GM20000 (cell line): ENCODE measurements around the gene SLC7A9.
"Not testable (repeated sequence)": the region's sequence is repeated elsewhere in the genome, so short reads cannot be mapped to it uniquely, and the experiment has no call there.

Experiments
- DNase-seq: peaks from one replicate; pipeline ENCODE4 v3.0.0; 2012; ENCODE audit warnings: low spot score
- CTCF ChIP-seq: IDR thresholded peaks from 2 replicates; pipeline ENCODE4 v1.5.1; 2012; ENCODE audit warnings: mild to moderate bottlenecking, control low read depth; ENCODE audit errors: extremely low read depth, missing control alignments

The SLC7A9 gene

GRCh38 chr19:32891609-32892008 lies 22.0 kb upstream of the SLC7A9 start:
- TF ChIP-seq CTCF, result no peak
- no peak for DNase-seq

GRCh38 chr19:32890841-32891240 lies 21.3 kb upstream of the SLC7A9 start:
- no peak for TF ChIP-seq CTCF

GRCh38 chr19:32890326-32890725 lies 20.8 kb upstream of the SLC7A9 start:
- DNase-seq, result no peak
- no peak for TF ChIP-seq CTCF

More at GRCh38 chr19:32890841-32891240, 21.3 kb upstream of the SLC7A9 start:
- no peak for DNase-seq

GRCh38 chr19:32889137-32889934 lies 19.8 kb upstream of the SLC7A9 start:
- no peak for TF ChIP-seq CTCF
- no peak for DNase-seq

GRCh38 chr19:32887572-32888215 lies 18.1 kb upstream of the SLC7A9 start:
- no peak for TF ChIP-seq CTCF
- DNase-seq, result no peak

- TF ChIP-seq CTCF, result no peak
Measured at GRCh38 chr19:32886241-32886640, 16.7 kb upstream of the SLC7A9 start.

GRCh38 chr19:32885255-32885654 lies 15.7 kb upstream of the SLC7A9 start:
- DNase-seq, result not testable (repeated sequence)

More at GRCh38 chr19:32886241-32886640, 16.7 kb upstream of the SLC7A9 start:
- no peak for DNase-seq
